Measurements from ENCODE around the gene SIX3.

Gene SIX3

DNA sequence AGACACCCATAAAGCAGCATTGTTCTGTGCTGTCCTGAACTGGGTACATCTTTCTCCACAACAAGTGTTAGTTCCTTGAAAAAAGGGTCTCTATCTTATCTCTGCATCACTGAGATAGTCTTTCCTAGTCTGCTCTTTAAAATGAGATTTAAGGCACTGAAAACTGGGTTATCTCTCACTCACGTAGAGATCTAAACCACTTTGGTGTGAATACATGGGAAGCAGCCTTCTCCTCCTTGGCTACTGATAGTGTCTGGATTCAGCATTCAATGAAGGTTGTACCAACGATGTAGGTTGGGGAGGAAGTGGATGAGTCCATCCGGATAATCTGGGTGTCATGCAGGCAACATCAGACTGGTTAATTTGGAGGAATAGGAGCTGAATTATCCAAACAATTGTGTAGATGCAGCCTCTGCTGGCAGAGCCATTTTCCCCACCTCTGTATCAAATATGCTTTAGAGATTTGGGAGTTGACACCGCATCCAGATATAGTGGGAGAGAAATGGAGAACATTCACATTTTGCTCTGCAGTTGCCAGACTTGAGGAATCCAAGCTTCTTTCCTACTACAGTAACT lies 15.9 kb upstream of the SIX3 start:
- TF ChIP-seq, protein P1, sequence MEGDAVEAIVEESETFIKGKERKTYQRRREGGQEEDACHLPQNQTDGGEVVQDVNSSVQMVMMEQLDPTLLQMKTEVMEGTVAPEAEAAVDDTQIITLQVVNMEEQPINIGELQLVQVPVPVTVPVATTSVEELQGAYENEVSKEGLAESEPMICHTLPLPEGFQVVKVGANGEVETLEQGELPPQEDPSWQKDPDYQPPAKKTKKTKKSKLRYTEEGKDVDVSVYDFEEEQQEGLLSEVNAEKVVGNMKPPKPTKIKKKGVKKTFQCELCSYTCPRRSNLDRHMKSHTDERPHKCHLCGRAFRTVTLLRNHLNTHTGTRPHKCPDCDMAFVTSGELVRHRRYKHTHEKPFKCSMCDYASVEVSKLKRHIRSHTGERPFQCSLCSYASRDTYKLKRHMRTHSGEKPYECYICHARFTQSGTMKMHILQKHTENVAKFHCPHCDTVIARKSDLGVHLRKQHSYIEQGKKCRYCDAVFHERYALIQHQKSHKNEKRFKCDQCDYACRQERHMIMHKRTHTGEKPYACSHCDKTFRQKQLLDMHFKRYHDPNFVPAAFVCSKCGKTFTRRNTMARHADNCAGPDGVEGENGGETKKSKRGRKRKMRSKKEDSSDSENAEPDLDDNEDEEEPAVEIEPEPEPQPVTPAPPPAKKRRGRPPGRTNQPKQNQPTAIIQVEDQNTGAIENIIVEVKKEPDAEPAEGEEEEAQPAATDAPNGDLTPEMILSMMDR (IDR thresholded peaks at IDR 0.05; ENCODE audit: low read depth, low read length) = no peak
- DNase-seq (ENCODE audit: low read depth in 2 of 2) = no peak
- H3K4me3 ChIP-seq (replicated peaks in 1 of 2; ENCODE audit: low read depth in 2 of 2, low read length in 2 of 2) = no peak overlapping the region

DNA sequence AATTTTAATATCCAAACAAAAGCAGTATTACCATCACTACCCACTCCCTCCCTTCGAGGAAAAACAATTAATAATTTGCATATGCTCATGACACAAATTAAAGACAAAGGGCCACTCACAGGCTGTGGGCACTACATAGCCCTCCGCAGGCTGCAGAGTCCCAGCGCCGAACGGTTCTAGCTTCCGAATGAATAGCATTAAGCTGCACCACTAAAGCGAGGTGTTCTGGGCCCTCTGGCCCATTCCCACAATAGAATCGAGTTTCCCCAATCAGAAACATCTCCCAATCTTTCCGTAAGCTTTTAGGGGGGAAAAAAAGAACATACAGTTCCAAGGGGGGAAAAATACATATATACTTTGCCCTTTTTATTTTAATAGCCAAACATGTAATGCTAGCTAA lies 14.5 kb upstream of the SIX3 start:
- H3K4me3 ChIP-seq (replicated peaks in 1 of 2; ENCODE audit: low read depth in 2 of 2, low read length in 2 of 2) = no peak overlapping the region
- DNase-seq (ENCODE audit: low read depth in 2 of 2) = no peak
- TF ChIP-seq, protein P1 (IDR thresholded peaks at IDR 0.05; ENCODE audit: low read depth, low read length) = no peak

DNA sequence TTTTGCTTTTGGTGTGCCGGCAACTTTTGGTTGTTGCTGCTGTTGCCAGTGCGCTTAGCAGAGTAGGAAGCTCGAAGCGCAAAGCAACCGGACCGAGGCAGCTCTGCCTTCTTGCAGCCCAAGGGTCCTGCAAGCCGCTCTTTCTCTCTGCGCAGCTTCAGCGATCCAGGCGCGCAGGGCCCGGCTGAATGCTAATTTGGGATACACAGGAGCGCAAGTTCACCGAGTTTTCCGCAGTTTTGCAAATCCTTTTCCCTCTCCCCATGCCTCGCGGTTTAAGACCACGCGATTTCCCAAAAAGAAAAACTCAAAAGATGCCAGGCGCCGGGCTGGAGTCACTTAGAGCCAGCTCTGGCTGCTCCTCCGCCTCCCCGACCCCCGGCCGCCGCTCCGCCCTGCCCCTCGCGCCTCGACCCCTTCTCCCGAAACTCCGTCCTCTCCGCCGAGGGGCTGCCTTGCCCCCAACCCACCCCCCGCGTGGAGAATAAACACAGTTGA lies 13.5 kb upstream of the SIX3 start:
- DNase-seq (ENCODE audit: low read depth in 2 of 2) = no peak
- TF ChIP-seq, protein P1 (IDR thresholded peaks at IDR 0.05; ENCODE audit: low read depth, low read length) = no peak
- H3K4me3 ChIP-seq (replicated peaks in 1 of 2; ENCODE audit: low read depth in 2 of 2, low read length in 2 of 2) = no peak overlapping the region

DNA sequence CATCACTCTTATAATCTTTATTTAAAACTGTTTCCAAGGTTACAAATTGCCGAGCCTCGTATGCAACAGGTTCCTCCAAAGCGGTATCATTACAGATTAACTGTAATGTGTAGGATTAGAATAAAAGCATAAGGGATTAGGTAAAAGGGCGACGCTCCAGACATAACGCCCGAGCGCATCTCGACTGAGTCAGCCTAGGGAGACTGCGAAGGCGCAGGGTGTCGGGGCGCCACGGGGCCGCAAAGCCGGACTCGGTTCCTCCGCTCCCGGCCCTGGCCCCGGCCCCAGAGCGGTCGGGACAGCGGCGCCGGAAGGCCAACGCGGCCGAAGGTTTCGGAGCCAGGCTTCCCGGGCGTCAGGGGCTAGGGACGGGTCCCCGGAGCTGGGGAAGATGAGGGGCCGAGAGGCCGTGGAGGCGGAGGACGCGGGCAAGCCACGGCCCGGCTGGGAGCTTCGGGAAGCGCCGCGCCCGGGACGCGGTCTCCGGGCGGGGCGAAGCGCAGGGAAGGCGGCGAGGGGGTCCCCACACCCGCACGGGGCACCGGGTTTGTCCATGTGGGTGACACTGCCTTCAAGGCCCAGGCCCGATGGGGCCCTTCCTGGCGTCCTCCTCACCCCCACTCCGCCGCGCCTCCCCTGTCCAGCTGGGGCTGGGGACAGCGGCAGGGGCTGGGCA lies 12.9 kb upstream of the SIX3 start:
- TF ChIP-seq, protein P1 (IDR thresholded peaks at IDR 0.05; ENCODE audit: low read depth, low read length) = no peak
- no peak overlapping the region for H3K4me3 ChIP-seq (replicated peaks in 1 of 2; ENCODE audit: low read depth in 2 of 2, low read length in 2 of 2)
- no peak for DNase-seq (ENCODE audit: low read depth in 2 of 2)

DNA sequence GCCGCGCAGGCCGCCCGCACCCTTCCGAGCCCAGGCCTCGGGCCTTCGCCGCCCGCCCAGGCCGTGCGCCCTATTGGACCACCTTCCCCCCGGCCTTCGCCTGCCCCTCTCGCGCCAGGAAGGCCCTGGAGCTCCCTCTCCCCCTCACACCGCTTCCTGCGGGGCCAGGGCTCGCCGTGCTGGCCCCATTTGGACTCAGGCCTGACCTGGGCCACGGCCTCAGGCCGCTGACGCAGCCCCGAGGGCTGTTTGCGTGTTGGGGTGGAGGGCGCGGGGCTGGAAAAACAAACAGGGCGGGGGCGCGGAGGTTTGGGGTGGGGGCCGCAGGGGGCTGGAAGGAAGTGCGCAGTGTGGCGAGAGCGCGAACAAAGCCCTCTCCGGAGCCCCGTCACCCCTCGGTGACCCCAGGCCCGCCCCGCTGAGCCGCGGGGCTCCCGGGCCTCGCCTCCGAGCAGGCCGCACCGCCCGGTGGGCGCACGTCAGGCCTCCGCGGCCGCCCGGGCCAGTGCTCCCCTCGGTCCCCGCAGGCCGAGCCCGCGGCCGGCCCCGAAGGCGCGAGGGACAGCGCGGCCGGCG lies 12.3 kb upstream of the SIX3 start:
- H3K4me3 ChIP-seq (replicated peaks in 1 of 2; ENCODE audit: low read depth in 2 of 2, low read length in 2 of 2) = no peak overlapping the region
- TF ChIP-seq, protein P1 (IDR thresholded peaks at IDR 0.05; ENCODE audit: low read depth, low read length) = no peak
- no peak for DNase-seq (ENCODE audit: low read depth in 2 of 2)

DNA sequence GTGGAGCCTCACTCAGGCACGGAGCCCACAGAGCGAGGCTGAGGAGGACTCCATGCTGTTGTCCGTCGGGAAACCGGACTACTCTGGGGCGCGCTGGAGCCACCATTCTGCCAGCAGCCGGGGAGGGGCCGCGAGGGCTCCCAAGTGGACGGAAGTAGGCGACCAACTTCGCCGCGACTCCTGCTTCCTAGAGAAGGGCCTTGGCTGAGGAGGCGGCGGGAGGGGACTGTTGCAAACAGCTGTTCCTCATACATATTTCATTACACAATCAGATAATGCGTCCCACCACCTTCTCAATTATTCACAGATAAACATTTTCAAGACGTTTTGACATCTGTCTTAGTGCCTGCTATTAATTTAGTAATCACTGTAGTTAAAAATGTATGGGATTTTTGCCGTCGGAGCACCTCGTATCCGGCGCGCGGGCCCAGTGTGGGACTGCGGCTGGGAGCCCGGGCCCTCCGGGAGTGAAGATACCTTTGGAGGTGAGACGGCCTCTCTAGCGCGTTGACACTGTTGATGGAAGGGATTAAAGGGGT lies 11.7 kb upstream of the SIX3 start:
- TF ChIP-seq, protein P1 (IDR thresholded peaks at IDR 0.05; ENCODE audit: low read depth, low read length) = no peak
- H3K4me3 ChIP-seq (replicated peaks in 1 of 2; ENCODE audit: low read depth in 2 of 2, low read length in 2 of 2) = no peak overlapping the region
- DNase-seq (ENCODE audit: low read depth in 2 of 2) = no peak
